Measurements from ENCODE around the gene SYT14. TPM values are rescaled to one million over a fixed set of nuclear protein-coding genes. Genes with fewer than 3 reads are reported as not detected.

The SYT14 gene
- total and polyA plus RNA-seq, 2 experiments from 2014 or later: 0.09 to 0.36 TPM

GRCh38 chr1:210144736-210145135 is 206.7 kb downstream of the SYT14 start:
- no peak for DNase-seq (ENCODE audit: low read depth in 1 of 2, low spot score in 1 of 2)
- H3K4me3 ChIP-seq: no peak overlapping the region
- no peaks in the 10 kb centered on the region for H3K9me3 ChIP-seq (ENCODE audit: low read depth)
- H3K4me1 ChIP-seq (ENCODE audit: low read depth): no peaks in the 10 kb centered on the region
- TF ChIP-seq, protein P1, sequence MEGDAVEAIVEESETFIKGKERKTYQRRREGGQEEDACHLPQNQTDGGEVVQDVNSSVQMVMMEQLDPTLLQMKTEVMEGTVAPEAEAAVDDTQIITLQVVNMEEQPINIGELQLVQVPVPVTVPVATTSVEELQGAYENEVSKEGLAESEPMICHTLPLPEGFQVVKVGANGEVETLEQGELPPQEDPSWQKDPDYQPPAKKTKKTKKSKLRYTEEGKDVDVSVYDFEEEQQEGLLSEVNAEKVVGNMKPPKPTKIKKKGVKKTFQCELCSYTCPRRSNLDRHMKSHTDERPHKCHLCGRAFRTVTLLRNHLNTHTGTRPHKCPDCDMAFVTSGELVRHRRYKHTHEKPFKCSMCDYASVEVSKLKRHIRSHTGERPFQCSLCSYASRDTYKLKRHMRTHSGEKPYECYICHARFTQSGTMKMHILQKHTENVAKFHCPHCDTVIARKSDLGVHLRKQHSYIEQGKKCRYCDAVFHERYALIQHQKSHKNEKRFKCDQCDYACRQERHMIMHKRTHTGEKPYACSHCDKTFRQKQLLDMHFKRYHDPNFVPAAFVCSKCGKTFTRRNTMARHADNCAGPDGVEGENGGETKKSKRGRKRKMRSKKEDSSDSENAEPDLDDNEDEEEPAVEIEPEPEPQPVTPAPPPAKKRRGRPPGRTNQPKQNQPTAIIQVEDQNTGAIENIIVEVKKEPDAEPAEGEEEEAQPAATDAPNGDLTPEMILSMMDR (IDR thresholded peaks at IDR 0.05; ENCODE audit: low read depth, low read length): no peak
- H3K27me3 ChIP-seq: no peaks in the 10 kb centered on the region
- no peaks in the 10 kb centered on the region for H3K36me3 ChIP-seq
- no peak overlapping the region for H3K27ac ChIP-seq

- Histone ChIP-seq H3K9me3 (ENCODE audit: low read depth) (no peaks in the 10 kb centered on the region), H3K27ac (no peak overlapping the region), H3K27me3 (no peaks in the 10 kb centered on the region), H3K4me1 (ENCODE audit: low read depth) (no peaks in the 10 kb centered on the region), H3K36me3 (no peaks in the 10 kb centered on the region), H3K4me3 (no peak overlapping the region)
- TF ChIP-seq, protein P1 (IDR thresholded peaks at IDR 0.05; ENCODE audit: low read depth, low read length): no peak
- DNase-seq (ENCODE audit: low read depth in 1 of 2, low spot score in 1 of 2): no peak
Measured at GRCh38 chr1:210151052-210151672, 213.1 kb downstream of the SYT14 start.

GRCh38 chr1:210159211-210159610 is 221.2 kb downstream of the SYT14 start:
- Histone ChIP-seq H3K27me3 (no peaks in the 10 kb centered on the region), H3K9me3 (ENCODE audit: low read depth) (no peaks in the 10 kb centered on the region), H3K4me3 (no peak overlapping the region), H3K36me3 (no peaks in the 10 kb centered on the region), H3K27ac (no peak overlapping the region), H3K4me1 (ENCODE audit: low read depth) (no peaks in the 10 kb centered on the region)
- no peak for DNase-seq (ENCODE audit: low read depth in 1 of 2, low spot score in 1 of 2)
- TF ChIP-seq, protein P1 (IDR thresholded peaks at IDR 0.05; ENCODE audit: low read depth, low read length): no peak

- TF ChIP-seq, protein P1 (IDR thresholded peaks at IDR 0.05; ENCODE audit: low read depth, low read length): no peak
- no peak overlapping the region for H3K4me3 ChIP-seq
Measured at GRCh38 chr1:210170220-210170619, 232.2 kb downstream of the SYT14 start.

GRCh38 chr1:210174133-210174532 is 236.1 kb downstream of the SYT14 start:
- no peak overlapping the region for H3K27ac ChIP-seq
- no peak for DNase-seq (ENCODE audit: low read depth in 1 of 2, low spot score in 1 of 2)
- no peaks in the 10 kb centered on the region for H3K9me3 ChIP-seq (ENCODE audit: low read depth)
- H3K4me3 ChIP-seq: no peak overlapping the region
- TF ChIP-seq, protein P1 (IDR thresholded peaks at IDR 0.05; ENCODE audit: low read depth, low read length): no peak
- H3K27me3 ChIP-seq: no peaks in the 10 kb centered on the region
- no peaks in the 10 kb centered on the region for H3K36me3 ChIP-seq
- H3K4me1 ChIP-seq (ENCODE audit: low read depth): no peaks in the 10 kb centered on the region

More at GRCh38 chr1:210170220-210170619, 232.2 kb downstream of the SYT14 start:
- H3K27ac ChIP-seq: no peak overlapping the region
- H3K27me3 ChIP-seq: no peaks in the 10 kb centered on the region
- H3K4me1 ChIP-seq (ENCODE audit: low read depth): no peaks in the 10 kb centered on the region
- H3K36me3 ChIP-seq: no peaks in the 10 kb centered on the region
- no peaks in the 10 kb centered on the region for H3K9me3 ChIP-seq (ENCODE audit: low read depth)
- no peak for DNase-seq (ENCODE audit: low read depth in 1 of 2, low spot score in 1 of 2)
